ENCODE measurements around the gene EN1.

DNA sequence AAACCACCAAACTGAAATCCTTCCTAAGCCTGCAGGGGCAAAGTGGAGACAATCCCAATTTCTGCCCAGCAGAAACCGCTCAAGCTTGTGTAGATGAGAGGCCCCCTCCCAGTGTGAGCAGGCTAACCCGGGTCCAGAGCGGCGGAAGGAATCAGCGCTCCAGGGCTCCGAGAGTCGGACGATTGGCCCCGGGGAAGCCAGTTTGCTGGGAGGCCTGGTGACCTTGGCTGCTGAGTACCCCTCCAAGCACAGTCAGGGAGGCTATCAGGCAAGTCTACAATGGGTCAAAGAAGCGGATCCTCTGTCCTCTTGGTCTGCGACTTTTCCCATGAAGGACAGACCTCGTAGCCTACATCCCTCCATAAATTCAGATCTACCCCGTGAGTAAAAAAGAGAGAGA is 16.8 kb upstream of the EN1 start:
- TF ChIP-seq SUZ12 (IDR thresholded peaks at IDR 0.05; ENCODE audit: extremely low read depth, insufficient read depth, insufficient read length) = no peak
- TF ChIP-seq YY1 (IDR thresholded peaks at IDR 0.05; ENCODE audit: insufficient read depth, insufficient read length) = no peak
- TF ChIP-seq ZNF274 (IDR thresholded peaks at IDR 0.05; ENCODE audit: low read depth, low read length) = no peak
